K562 (cell line): ENCODE results near the gene MDM1. TPM values are rescaled to one million over a fixed set of nuclear protein-coding genes. Genes with fewer than 3 reads are reported as not detected.
A peak's percentile ranks its signal among the peaks of the same experiment; 100 is the strongest.

ENCODE experiments used
- ATAC-seq: fragments of 200-7000 bp; cut with Tn5 transposase; 3 replicates; pipeline ENCODE4 v1.9.1; 2020; ENCODE audit warnings: moderate library complexity
- BruUV-seq: library from RNA; stranded (reverse); fragments of 400-500 nt; replicated peaks from 2 replicates; lab custom pipeline; 2021; lab: Mats Ljungman, UMichigan
- CTCF ChIA-PET: fragments of 300-600 bp; formaldehyde crosslinking; extraction: SDS; loops from one replicate; lab custom pipeline; 2021; ENCODE audit warnings: low intra/inter-chr PET ratio; lab: Yijun Ruan, JAX
- POLR2A ChIA-PET: fragments of 300-600, 350-650 bp; sonication (Branson Sonifier 250); formaldehyde crosslinking; extraction: SDS; loops from one replicate; lab custom pipeline; 2021; ENCODE audit warnings: antibody characterized with exemption, inconsistent platforms; lab: Yijun Ruan, JAX
- DNase-seq, 4 experiments: peaks; one replicate each; pipeline versions ENCODE4 v3.0.0 to v3.0.0-alpha.2; 2011 to 2018; ENCODE audit warnings: low spot score in 3 of 4, mixed read lengths in 3 of 4; ENCODE audit errors: extremely low read depth in 1 of 4
- FAIRE-seq: peaks from 2 replicates; lab custom pipeline; 2011; peaks lifted over from hg19 to GRCh38; lab: Jason Lieb, UNC
- H2AFZ ChIP-seq: 2 replicates; pipeline ENCODE4 v1.6.0; 2011; ENCODE audit warnings: low read depth, low read length, control low read depth, inconsistent platforms
- H3K27ac ChIP-seq: fragments of 200-600 bp; 3 replicates; pipeline ENCODE4 v1.8.0; 2011; ENCODE audit warnings: low read depth, mild to moderate bottlenecking, control low read depth, inconsistent platforms, low read length, moderate library complexity, mixed read lengths; ENCODE audit errors: extremely low read depth
- H3K27me3 ChIP-seq, 2 experiments: fragments of 300-600 bp in 1 of 2; 2 replicates in 1 of 2; 3 replicates in 1 of 2; pipeline versions ENCODE4 v1.6.0 to v1.8.0; 2011; ENCODE audit warnings: inconsistent platforms in 2 of 2, low read length in 2 of 2, mild to moderate bottlenecking in 1 of 2, mixed read lengths in 1 of 2, moderate library complexity in 1 of 2; ENCODE audit not compliant: control insufficient read depth in 2 of 2, insufficient read depth in 2 of 2
- H3K36me3 ChIP-seq: fragments of 300-600 bp; 3 replicates; pipeline ENCODE4 v1.8.0; 2011; ENCODE audit warnings: mild to moderate bottlenecking, low read length, inconsistent platforms; ENCODE audit not compliant: control insufficient read depth, insufficient read depth
- H3K4me1 ChIP-seq, 2 experiments: fragments of 200-600 bp in 1 of 2; replicated peaks in 1 of 2; 2 replicates in 1 of 2; 3 replicates in 1 of 2; pipeline versions ENCODE4 v1.5.1 to v1.8.0; 2011; ENCODE audit warnings: inconsistent platforms in 2 of 2, low read length in 2 of 2, mild to moderate bottlenecking in 1 of 2, mixed read lengths in 1 of 2, moderate library complexity in 1 of 2; ENCODE audit not compliant: control insufficient read depth in 2 of 2, insufficient read depth in 2 of 2
- H3K4me2 ChIP-seq: 2 replicates; pipeline ENCODE4 v1.6.1; 2011; ENCODE audit warnings: low read length, control low read depth, inconsistent platforms, mixed read lengths; ENCODE audit not compliant: insufficient read depth
- H3K4me3 ChIP-seq: fragments of 200-600 bp; sonication (generic), shearing (Covaris generic); 2 replicates; pipeline ENCODE4 v1.5.1; 2016; ENCODE audit warnings: control low read depth, inconsistent platforms
- H3K79me2 ChIP-seq: fragments of 200-600 bp; 3 replicates; pipeline ENCODE4 v1.8.0; 2011; ENCODE audit warnings: low read length, inconsistent platforms; ENCODE audit not compliant: control insufficient read depth, insufficient read depth
- H3K9ac ChIP-seq, 2 experiments: 2 replicates each; pipeline versions ENCODE4 v1.6.0 to v1.6.1; 2011; ENCODE audit warnings: low read depth in 2 of 2, low read length in 2 of 2, control low read depth in 1 of 2, inconsistent platforms in 1 of 2, mild to moderate bottlenecking in 1 of 2, mixed read lengths in 1 of 2; ENCODE audit not compliant: insufficient read depth in 1 of 2
- H3K9me1 ChIP-seq: one replicate; pipeline ENCODE4 v1.6.0; 2011; ENCODE audit warnings: inconsistent platforms, mild to moderate bottlenecking, low read length, moderate library complexity; ENCODE audit not compliant: control insufficient read depth, insufficient read depth
- H3K9me3 ChIP-seq: replicated peaks from 2 replicates; pipeline ENCODE4 v1.5.1; 2011; ENCODE audit warnings: low read depth, low read length, inconsistent platforms; ENCODE audit not compliant: control insufficient read depth, insufficient read depth
- H4K20me1 ChIP-seq: replicated peaks from 2 replicates; pipeline ENCODE4 v1.6.1; 2011; ENCODE audit warnings: low read length, inconsistent platforms, mixed read lengths; ENCODE audit not compliant: control insufficient read depth, insufficient read depth
- CREB5 ChIP-seq: fragments of 250-450 bp; sonication (Bioruptor Pico); IDR thresholded peaks from 2 replicates; pipeline ENCODE4 v1.5.0; 2020; ENCODE audit warnings: mild to moderate bottlenecking
- HDAC2 ChIP-seq: fragments of 450-650 bp; IDR thresholded peaks from 2 replicates; pipeline ENCODE4 v1.6.1; 2016; ENCODE audit warnings: mild to moderate bottlenecking
- HSF4 ChIP-seq: fragments of 250-450 bp; sonication (Bioruptor Pico); IDR thresholded peaks from 2 replicates; pipeline ENCODE4 v2.1.2; 2022; ENCODE audit warnings: mild to moderate bottlenecking, moderate library complexity, borderline replicate concordance
- MEIS2 ChIP-seq: fragments of 450-650 bp; IDR thresholded peaks from 2 replicates; pipeline ENCODE4 v1.6.1; 2014; ENCODE audit warnings: mild to moderate bottlenecking; ENCODE audit not compliant: partially characterized antibody
- PCBP2 ChIP-seq: fragments of 200-400 bp; formaldehyde crosslinking; IDR thresholded peaks from 2 replicates; pipeline ENCODE4 v1.6.1; 2018; ENCODE audit warnings: low read length, low read depth, mild to moderate bottlenecking, moderate library complexity; ENCODE audit not compliant: poor library complexity, severe bottlenecking
- PHTF2 ChIP-seq: fragments of 250-450 bp; sonication (Bioruptor Pico); IDR thresholded peaks from 2 replicates; pipeline ENCODE4 v1.5.0; 2021; ENCODE audit warnings: mild to moderate bottlenecking
- RFX1 ChIP-seq: fragments of 450-650 bp; IDR thresholded peaks from 2 replicates; pipeline ENCODE4 v1.6.1; 2016; ENCODE audit warnings: mild to moderate bottlenecking, moderate library complexity
- SIN3B ChIP-seq: fragments of 450-650 bp; IDR thresholded peaks from 2 replicates; pipeline ENCODE4 v1.6.1; 2017; ENCODE audit warnings: low read depth, mild to moderate bottlenecking, moderate library complexity
- SMARCB1 ChIP-seq: IDR thresholded peaks from 2 replicates; pipeline ENCODE4 v1.6.1; 2011; ENCODE audit warnings: improper control_type of control experiment, low read depth; ENCODE audit not compliant: insufficient read length
- in situ Hi-C: fragments of 300-500 bp; cut with MboI; formaldehyde crosslinking; loops from 4 replicates; pipeline ENCODE4 v1.15.0; 2018; ENCODE audit warnings: inconsistent platforms, mixed read lengths
- intact Hi-C: fragments of 100-400 bp; cut with micrococcal nuclease; formaldehyde crosslinking; loops from 2 replicates; pipeline ENCODE4 v1.14.2; 2022
- polyA plus RNA-seq, 8 experiments: library from polyadenylated mRNA; depleted of rRNA in 4 of 8; stranded (reverse) in 5 of 8; unstranded in 3 of 8; fragments of >200 nt; fragmentation: Nextera tagmentation in 2 of 8; fragmentation: Illumina TruSeq in 1 of 8; extraction: Ambion mirVana in 2 of 8; extraction: Trizol in 1 of 8; gene quantifications; 2 replicates each; pipeline versions ENCODE4 v1.2.1 to v1.2.3, GENCODE V29; 2011 to 2014; ENCODE audit warnings: inconsistent platforms in 1 of 8, missing spikeins in 1 of 8
- total RNA-seq, 7 experiments: library from RNA; depleted of rRNA in 6 of 7; stranded (reverse); fragments of >200 nt in 6 of 7; fragmentation: Illumina TruSeq in 2 of 7; extraction: Trizol in 2 of 7; gene quantifications; 2 replicates each; pipeline versions ENCODE4 v1.2.1 to v1.2.3, GENCODE V29; 2011 to 2021; ENCODE audit warnings: low replicate concordance in 1 of 7
- TF ChIP-seq, protein P1 (sequence below), 2 experiments: IDR thresholded peaks in 1 of 2; conservative IDR thresholded peaks in 1 of 2; 2 replicates each; pipeline ENCODE4 v1.6.1; 2016; ENCODE audit warnings: low read depth in 2 of 2, mild to moderate bottlenecking in 1 of 2, missing compliant biosample characterization in 1 of 2, missing genetic modification characterization in 1 of 2, moderate library complexity in 1 of 2
- TF ChIP-seq, protein P2 (sequence below): fragments of 450-650 bp; conservative IDR thresholded peaks from 2 replicates; pipeline ENCODE4 v1.6.1; 2016; ENCODE audit warnings: missing genetic modification characterization, low read depth, mild to moderate bottlenecking, control low read depth, missing compliant biosample characterization
- TF ChIP-seq, protein P3 (sequence below): fragments of 450-650 bp; IDR thresholded peaks from 2 replicates; pipeline ENCODE4 v1.6.1; 2016

MDM1 gene
- total and polyA plus RNA-seq, 9 of the 15 experiments (the other 6 are each of a cell fraction or from before 2014, with no cell fraction given), result 7.5 to 16.8 (median 13.1) TPM

DNA sequence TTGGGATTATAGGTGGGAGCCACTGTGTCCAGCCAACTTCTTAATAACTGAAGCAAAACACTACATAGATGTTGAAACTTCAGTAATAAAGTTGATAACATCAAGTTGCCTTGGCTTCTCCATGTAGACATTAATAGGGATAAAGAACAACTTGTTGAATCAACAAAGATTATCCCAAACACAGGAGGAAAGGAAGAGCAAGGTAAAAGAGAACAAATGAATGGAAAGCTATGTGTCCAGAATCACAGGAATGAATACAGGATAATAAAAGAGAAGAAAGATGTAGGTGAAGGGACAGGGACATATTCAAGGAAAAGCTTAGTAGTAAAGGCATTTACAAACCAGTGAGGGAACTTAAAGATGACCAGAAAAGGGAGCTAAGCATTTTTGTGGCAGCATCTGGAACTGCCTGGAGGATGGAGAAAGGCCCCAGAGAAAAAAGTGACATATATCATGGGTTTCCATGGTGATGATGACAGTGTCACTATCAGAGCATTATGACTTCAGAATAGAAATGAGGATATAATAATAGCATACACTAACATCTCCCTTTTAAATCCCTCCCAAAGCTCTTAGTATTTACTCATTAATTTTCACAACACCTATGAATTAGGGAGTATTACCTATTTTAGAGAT lies 24.0 kb upstream of the MDM1 start:
- Histone ChIP-seq H3K36me3 (no peaks in the 10 kb centered on the region), H2AFZ (no peak overlapping the region), H3K27me3 (peaks cover 0 to 7% of the 10 kb centered on the region in 2 experiments; a peak in 2 of 5 replicates), H3K4me2 (no peak overlapping the region), H4K20me1 (no peaks in the 10 kb centered on the region), H3K4me3 (no peak overlapping the region), H3K9ac (no peak overlapping the region), H3K4me1 (peaks cover 0 to 17% of the 10 kb centered on the region in 2 experiments; a peak in 3 of 5 replicates), H3K9me3 (no peaks in the 10 kb centered on the region), H3K27ac (no peak overlapping the region), H3K9me1 (no peaks in the 10 kb centered on the region), H3K79me2 (no peaks in the 10 kb centered on the region)
- no peak for DNase-seq
- no peak for ATAC-seq
- ChIA-PET CTCF (no interaction called here), POLR2A (interaction anchor here (1.5 kb wide), 1 partner anchor 8 kb away, joined by 4 read pairs; no protein-coding TSS in a partner anchor)
- BruUV-seq, result no TSS peak
- intact Hi-C loops (loop anchor here (10.0 kb wide), 1 partner anchor 139 kb away; no protein-coding TSS in a partner anchor), in situ Hi-C loops (no loop called here)
- no peak for FAIRE-seq
- TF ChIP-seq HDAC2 (no peak), PCBP2 (no peak), MEIS2 (peak; percentile 44), SIN3B (no peak), RFX1 (peak; percentile 73), CREB5 (no peak), PHTF2 (CRISPR knock-in tag) (no peak), HSF4 (CRISPR knock-in tag) (no peak), SMARCB1 (no peak)
- TF ChIP-seq, protein P1, sequence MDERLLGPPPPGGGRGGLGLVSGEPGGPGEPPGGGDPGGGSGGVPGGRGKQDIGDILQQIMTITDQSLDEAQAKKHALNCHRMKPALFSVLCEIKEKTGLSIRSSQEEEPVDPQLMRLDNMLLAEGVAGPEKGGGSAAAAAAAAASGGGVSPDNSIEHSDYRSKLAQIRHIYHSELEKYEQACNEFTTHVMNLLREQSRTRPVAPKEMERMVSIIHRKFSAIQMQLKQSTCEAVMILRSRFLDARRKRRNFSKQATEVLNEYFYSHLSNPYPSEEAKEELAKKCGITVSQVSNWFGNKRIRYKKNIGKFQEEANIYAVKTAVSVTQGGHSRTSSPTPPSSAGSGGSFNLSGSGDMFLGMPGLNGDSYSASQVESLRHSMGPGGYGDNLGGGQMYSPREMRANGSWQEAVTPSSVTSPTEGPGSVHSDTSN (CRISPR knock-in tag; IDR thresholded peaks at IDR 0.05; ENCODE audit: low read depth), result no peak
- TF ChIP-seq, protein P1 (tag; conservative IDR thresholded peaks at IDR 0.05; ENCODE audit: low read depth), result peak; percentile 70
- TF ChIP-seq, protein P2, sequence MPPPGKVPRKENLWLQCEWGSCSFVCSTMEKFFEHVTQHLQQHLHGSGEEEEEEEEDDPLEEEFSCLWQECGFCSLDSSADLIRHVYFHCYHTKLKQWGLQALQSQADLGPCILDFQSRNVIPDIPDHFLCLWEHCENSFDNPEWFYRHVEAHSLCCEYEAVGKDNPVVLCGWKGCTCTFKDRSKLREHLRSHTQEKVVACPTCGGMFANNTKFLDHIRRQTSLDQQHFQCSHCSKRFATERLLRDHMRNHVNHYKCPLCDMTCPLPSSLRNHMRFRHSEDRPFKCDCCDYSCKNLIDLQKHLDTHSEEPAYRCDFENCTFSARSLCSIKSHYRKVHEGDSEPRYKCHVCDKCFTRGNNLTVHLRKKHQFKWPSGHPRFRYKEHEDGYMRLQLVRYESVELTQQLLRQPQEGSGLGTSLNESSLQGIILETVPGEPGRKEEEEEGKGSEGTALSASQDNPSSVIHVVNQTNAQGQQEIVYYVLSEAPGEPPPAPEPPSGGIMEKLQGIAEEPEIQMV (tag), result no peak
- TF ChIP-seq, protein P3, sequence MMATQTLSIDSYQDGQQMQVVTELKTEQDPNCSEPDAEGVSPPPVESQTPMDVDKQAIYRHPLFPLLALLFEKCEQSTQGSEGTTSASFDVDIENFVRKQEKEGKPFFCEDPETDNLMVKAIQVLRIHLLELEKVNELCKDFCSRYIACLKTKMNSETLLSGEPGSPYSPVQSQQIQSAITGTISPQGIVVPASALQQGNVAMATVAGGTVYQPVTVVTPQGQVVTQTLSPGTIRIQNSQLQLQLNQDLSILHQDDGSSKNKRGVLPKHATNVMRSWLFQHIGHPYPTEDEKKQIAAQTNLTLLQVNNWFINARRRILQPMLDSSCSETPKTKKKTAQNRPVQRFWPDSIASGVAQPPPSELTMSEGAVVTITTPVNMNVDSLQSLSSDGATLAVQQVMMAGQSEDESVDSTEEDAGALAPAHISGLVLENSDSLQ, result peak; percentile 92
